ENCODE data around the gene RAD9A.

Gene RAD9A

GRCh38 chr11:67374571-67375281 is 17.1 kb upstream of the RAD9A start:
- H3K9me3 Mint-ChIP-seq = no peaks in the 10 kb centered on the region
- H3K36me3 Mint-ChIP-seq (ENCODE audit: low read depth) = no peaks in the 10 kb centered on the region
- H3K27ac Mint-ChIP-seq = peak overlapping the region; percentile 74
- peaks cover 28% of the 10 kb centered on the region for H3K27me3 Mint-ChIP-seq
- peaks cover 66% of the 10 kb centered on the region for H3K4me1 Mint-ChIP-seq (ENCODE audit: low read depth)
- intact Hi-C loops (cut with micrococcal nuclease) = no loop called here
- peak overlapping the region; percentile 75 for H3K4me3 Mint-ChIP-seq

- intact Hi-C loops (cut with micrococcal nuclease) = no loop called here
- H3K4me3 Mint-ChIP-seq = no peak overlapping the region
- H3K4me1 Mint-ChIP-seq (ENCODE audit: low read depth) = peaks cover 62% of the 10 kb centered on the region
- H3K9me3 Mint-ChIP-seq = no peaks in the 10 kb centered on the region
- H3K36me3 Mint-ChIP-seq (ENCODE audit: low read depth) = no peaks in the 10 kb centered on the region
- H3K27ac Mint-ChIP-seq = peak overlapping the region; percentile 19
- H3K27me3 Mint-ChIP-seq = peaks cover 23% of the 10 kb centered on the region
These were observed 16.3 kb upstream of the RAD9A start for GRCh38 chr11:67375320-67376055.

DNA sequence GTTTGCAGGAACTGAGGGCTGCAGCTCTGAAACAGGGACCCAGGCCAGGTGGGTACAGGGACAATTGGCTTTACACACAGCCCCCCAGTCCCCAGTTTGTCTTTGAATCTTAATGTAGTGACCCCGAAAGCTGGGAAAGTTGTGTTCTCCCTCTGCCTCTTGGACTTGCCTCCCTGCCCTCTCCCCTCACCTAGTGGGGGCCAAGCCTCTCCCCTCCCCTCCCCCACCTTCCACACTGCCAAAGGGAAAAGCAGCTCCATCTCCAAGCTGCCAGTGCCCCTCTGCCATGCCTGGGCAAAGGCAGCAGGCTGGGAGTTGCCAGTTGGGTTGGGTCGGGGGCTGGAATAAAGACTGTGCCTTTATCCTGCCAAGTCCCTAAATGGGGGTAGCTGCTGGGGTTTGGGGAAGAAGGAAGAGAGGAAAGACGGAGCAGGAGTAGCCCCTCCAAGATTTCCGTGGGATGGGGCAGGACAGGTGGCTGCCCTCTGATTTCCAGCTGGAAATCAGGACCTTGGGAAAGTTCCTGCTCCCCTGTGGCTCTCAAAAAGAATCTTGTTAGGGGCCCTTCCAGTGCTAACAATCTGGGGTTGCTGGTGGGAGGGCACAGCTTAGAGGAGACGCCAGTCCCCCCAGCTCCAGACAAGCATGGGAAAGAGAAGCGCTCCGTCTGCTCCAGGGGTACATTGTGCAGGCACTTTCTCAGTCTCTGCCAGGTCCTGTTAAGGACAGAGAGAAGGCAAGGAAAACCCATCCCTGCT is 15.5 kb upstream of the RAD9A start:
- intact Hi-C loops (cut with micrococcal nuclease) = no loop called here
- Mint-ChIP-seq H3K9me3 (no peaks in the 10 kb centered on the region), H3K36me3 (ENCODE audit: low read depth) (no peaks in the 10 kb centered on the region), H3K27ac (peak overlapping the region; percentile 19), H3K4me3 (no peak overlapping the region), H3K27me3 (peaks cover 22% of the 10 kb centered on the region), H3K4me1 (ENCODE audit: low read depth) (peaks cover 62% of the 10 kb centered on the region)

GRCh38 chr11:67376873-67377808 is 14.6 kb upstream of the RAD9A start:
- H3K27ac Mint-ChIP-seq = no peak overlapping the region
- H3K27me3 Mint-ChIP-seq = peaks cover 16% of the 10 kb centered on the region
- intact Hi-C loops (cut with micrococcal nuclease) = no loop called here
- peaks cover 60% of the 10 kb centered on the region for H3K4me1 Mint-ChIP-seq (ENCODE audit: low read depth)
- H3K4me3 Mint-ChIP-seq = no peak overlapping the region
- no peaks in the 10 kb centered on the region for H3K36me3 Mint-ChIP-seq (ENCODE audit: low read depth)
- no peaks in the 10 kb centered on the region for H3K9me3 Mint-ChIP-seq

DNA sequence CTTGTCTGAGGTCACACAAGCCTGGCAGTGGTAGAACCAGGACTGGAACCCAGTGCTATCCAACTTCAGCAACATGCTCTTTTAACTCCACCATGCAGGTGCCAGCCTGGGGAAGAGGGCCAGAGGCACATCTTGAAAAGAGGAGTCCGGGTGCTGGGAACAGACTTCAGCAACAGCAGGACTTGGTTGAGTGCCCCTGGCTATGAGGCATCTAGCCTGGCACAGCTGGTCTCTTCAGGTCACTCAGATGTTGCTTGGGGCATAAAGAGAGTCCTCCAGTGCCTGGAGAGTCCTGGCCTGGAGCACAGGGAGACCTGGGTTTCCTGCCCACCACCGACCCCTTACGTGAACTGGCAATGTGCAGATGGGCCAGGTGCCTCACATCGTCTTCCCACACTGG is 13.2 kb upstream of the RAD9A start:
- no peaks in the 10 kb centered on the region for H3K36me3 Mint-ChIP-seq (ENCODE audit: low read depth)
- intact Hi-C loops (cut with micrococcal nuclease) = no loop called here
- no peaks in the 10 kb centered on the region for H3K9me3 Mint-ChIP-seq
- H3K27ac Mint-ChIP-seq = peak overlapping the region; percentile 80
- H3K4me3 Mint-ChIP-seq = peak overlapping the region; percentile 1
- H3K27me3 Mint-ChIP-seq = peaks cover 16% of the 10 kb centered on the region
- H3K4me1 Mint-ChIP-seq (ENCODE audit: low read depth) = peaks cover 65% of the 10 kb centered on the region

GRCh38 chr11:67379061-67380058 is 12.4 kb upstream of the RAD9A start:
- no peak overlapping the region for H3K4me3 Mint-ChIP-seq
- peak overlapping the region; percentile 80 for H3K27ac Mint-ChIP-seq
- intact Hi-C loops (cut with micrococcal nuclease) = loop anchor here (10.0 kb wide), 2 partner anchors 45 to 115 kb away; partner anchors contain the start of gene GRK2
- no peaks in the 10 kb centered on the region for H3K9me3 Mint-ChIP-seq
- H3K36me3 Mint-ChIP-seq (ENCODE audit: low read depth) = no peaks in the 10 kb centered on the region
- peaks cover 58% of the 10 kb centered on the region for H3K4me1 Mint-ChIP-seq (ENCODE audit: low read depth)
- H3K27me3 Mint-ChIP-seq = peaks cover 16% of the 10 kb centered on the region

GRCh38 chr11:67381244-67381972 is 10.4 kb upstream of the RAD9A start:
- H3K4me1 Mint-ChIP-seq (ENCODE audit: low read depth) = peaks cover 45% of the 10 kb centered on the region
- H3K4me3 Mint-ChIP-seq = peak overlapping the region; percentile 17
- H3K27me3 Mint-ChIP-seq = peaks cover 7% of the 10 kb centered on the region
- intact Hi-C loops (cut with micrococcal nuclease) = loop anchor here (10.0 kb wide), 2 partner anchors 47 to 117 kb away; partner anchors contain the start of gene GRK2
- H3K9me3 Mint-ChIP-seq = no peaks in the 10 kb centered on the region
- H3K27ac Mint-ChIP-seq = peak overlapping the region; percentile 78
- H3K36me3 Mint-ChIP-seq (ENCODE audit: low read depth) = no peaks in the 10 kb centered on the region

GRCh38 chr11:67382276-67383136 is 9.3 kb upstream of the RAD9A start:
- Mint-ChIP-seq H3K27ac (peak overlapping the region; percentile 28), H3K9me3 (no peaks in the 10 kb centered on the region), H3K36me3 (ENCODE audit: low read depth) (no peaks in the 10 kb centered on the region), H3K27me3 (peaks cover 5% of the 10 kb centered on the region), H3K4me1 (ENCODE audit: low read depth) (peaks cover 55% of the 10 kb centered on the region), H3K4me3 (no peak overlapping the region)
- intact Hi-C loops (cut with micrococcal nuclease) = loop anchor here (1.0 to 10.0 kb wide), 4 partner anchors 25 to 118 kb away; partner anchors contain the start of gene GRK2

- no peaks in the 10 kb centered on the region for H3K36me3 Mint-ChIP-seq (ENCODE audit: low read depth)
- H3K27ac Mint-ChIP-seq = no peak overlapping the region
- intact Hi-C loops (cut with micrococcal nuclease) = loop anchor here (10.0 kb wide), 2 partner anchors 50 to 120 kb away; partner anchors contain the start of gene GRK2
- peaks cover 4% of the 10 kb centered on the region for H3K27me3 Mint-ChIP-seq
- no peaks in the 10 kb centered on the region for H3K9me3 Mint-ChIP-seq
- peaks cover 52% of the 10 kb centered on the region for H3K4me1 Mint-ChIP-seq (ENCODE audit: low read depth)
- no peak overlapping the region for H3K4me3 Mint-ChIP-seq
These were observed 6.9 kb upstream of the RAD9A start for GRCh38 chr11:67384851-67385366.

- H3K9me3 Mint-ChIP-seq = no peaks in the 10 kb centered on the region
- H3K4me1 Mint-ChIP-seq (ENCODE audit: low read depth) = peaks cover 47% of the 10 kb centered on the region
- H3K36me3 Mint-ChIP-seq (ENCODE audit: low read depth) = peaks cover 10% of the 10 kb centered on the region
- no peak overlapping the region for H3K4me3 Mint-ChIP-seq
- intact Hi-C loops (cut with micrococcal nuclease) = loop anchor here (10.0 kb wide), 2 partner anchors 52 to 122 kb away; partner anchors contain the start of gene GRK2
- peak overlapping the region; percentile 12 for H3K27ac Mint-ChIP-seq
- H3K27me3 Mint-ChIP-seq = peaks cover 4% of the 10 kb centered on the region
These were observed 4.7 kb upstream of the RAD9A start for GRCh38 chr11:67387069-67387468.

DNA sequence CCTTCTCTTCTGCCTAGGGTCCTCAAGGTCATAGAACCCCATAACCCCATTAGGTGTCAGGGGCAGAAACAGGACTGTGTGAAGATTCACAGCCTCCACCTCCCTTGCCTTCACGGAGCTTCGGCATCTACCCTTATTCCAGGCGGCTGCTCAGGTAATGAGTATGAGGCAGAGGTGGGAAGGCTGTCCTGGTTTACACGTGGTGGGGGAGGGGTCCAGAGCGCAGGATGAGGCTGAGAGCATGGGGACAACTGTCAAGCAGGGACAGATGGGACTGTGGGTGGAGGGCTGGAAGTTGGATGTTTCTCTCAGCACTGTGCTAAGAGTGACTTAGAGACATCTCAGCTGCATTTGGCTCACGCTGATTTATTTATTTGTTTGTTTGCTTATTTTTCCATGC is 4.3 kb upstream of the RAD9A start:
- Mint-ChIP-seq H3K4me3 (no peak overlapping the region), H3K9me3 (no peaks in the 10 kb centered on the region), H3K27me3 (peaks cover 4% of the 10 kb centered on the region), H3K27ac (peak overlapping the region; percentile 12), H3K4me1 (ENCODE audit: low read depth) (peaks cover 47% of the 10 kb centered on the region), H3K36me3 (ENCODE audit: low read depth) (peaks cover 14% of the 10 kb centered on the region)
- intact Hi-C loops (cut with micrococcal nuclease) = loop anchor here (10.0 kb wide), 2 partner anchors 53 to 123 kb away; partner anchors contain the start of gene GRK2

All from dendritic cell treated with granulocyte-macrophage colony-stimulating factor and Interleukin-4, amounts not matched to agents 40 ng/mL and 50 ng/mL, for 4 days (primary cell).